RCC 7860 (cell line): Measurements from ENCODE around the gene RNPS1.

Experiments
- DNase-seq: peaks from one replicate; pipeline ENCODE4 v3.0.0-alpha.2; 2015; ENCODE audit warnings: low spot score
- FAIRE-seq: peaks from 2 replicates; lab custom pipeline; 2012; peaks lifted over from hg19 to GRCh38; lab: Jason Lieb, UNC

RNPS1 gene

GRCh38 chr16:2204416-2205103 lies 63.4 kb downstream of the RNPS1 start:
- FAIRE-seq (no peak), DNase-seq (no peak)
